Measurements from ENCODE around the gene CDK7. TPM values are rescaled to one million over a fixed set of nuclear protein-coding genes. Genes with fewer than 3 reads are reported as not detected.
A peak's percentile ranks its signal among the peaks of the same experiment; 100 is the strongest.

Gene CDK7
- 10 to 100 TPM; 27.5 to 29.1 TPM for total RNA-seq

DNA sequence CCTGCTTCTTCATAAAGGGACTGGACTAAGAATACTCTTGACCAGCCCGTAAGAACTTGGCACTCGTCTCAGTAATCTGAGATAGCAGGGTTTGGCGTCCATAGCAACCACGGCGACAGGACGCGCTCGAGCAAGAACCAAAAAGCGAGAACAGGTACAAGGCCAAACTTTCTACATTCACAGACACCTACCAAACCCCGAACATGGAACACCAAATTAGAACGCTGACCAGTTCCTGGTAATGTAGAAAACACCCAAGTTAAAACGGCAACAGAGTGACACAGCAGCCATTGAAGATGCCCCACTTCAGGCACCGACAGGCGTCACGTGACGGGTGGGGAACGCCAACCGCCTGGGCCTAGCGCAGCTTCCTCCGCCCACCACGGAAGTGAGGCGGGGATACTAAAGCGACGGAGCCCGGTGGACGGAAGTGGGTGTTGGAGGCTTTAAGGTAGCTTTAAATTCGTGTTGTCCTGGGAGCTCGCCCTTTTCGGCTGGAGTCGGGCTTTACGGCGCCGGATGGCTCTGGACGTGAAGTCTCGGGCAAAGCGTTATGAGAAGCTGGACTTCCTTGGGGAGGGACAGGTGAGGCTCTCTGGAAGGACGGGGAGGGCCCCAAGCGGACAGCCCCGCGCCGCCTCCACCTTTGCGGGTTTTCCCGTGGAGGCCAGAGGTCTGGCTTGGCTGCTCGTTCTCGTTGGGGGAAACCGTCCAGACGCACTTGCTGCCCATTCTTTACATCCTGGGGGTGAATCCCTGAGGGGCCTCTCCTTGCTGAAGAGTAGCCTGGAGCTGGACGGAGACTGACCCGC is at the start of gene CDK7:
Gene CDK7 (plus strand): TSS at position 430 of the 812 bp plus-strand sequence. CDS start 90 bp downstream, at position 520.
- Mint-ChIP-seq H3K27me3 (no peaks in the 10 kb centered on the region), H3K4me1 (peaks cover 32% of the 10 kb centered on the region), H3K36me3 (peaks cover 17% of the 10 kb centered on the region), H3K9me3 (ENCODE audit: low read depth) (no peaks in the 10 kb centered on the region), H3K27ac (peak within 1 kb of the TSS; percentile 82), H3K4me3 (peak within 1 kb of the TSS; percentile 90)
- DNase-seq (peak; percentile 97), ATAC-seq (peak; percentile 100)
- CTCF ChIA-PET: interaction anchor here (1.1 to 2.1 kb wide), 4 partner anchors 16 to 141 kb away, joined by 3 to 7 read pairs (median 4); partner anchors contain the start of gene SLC30A5

DNA sequence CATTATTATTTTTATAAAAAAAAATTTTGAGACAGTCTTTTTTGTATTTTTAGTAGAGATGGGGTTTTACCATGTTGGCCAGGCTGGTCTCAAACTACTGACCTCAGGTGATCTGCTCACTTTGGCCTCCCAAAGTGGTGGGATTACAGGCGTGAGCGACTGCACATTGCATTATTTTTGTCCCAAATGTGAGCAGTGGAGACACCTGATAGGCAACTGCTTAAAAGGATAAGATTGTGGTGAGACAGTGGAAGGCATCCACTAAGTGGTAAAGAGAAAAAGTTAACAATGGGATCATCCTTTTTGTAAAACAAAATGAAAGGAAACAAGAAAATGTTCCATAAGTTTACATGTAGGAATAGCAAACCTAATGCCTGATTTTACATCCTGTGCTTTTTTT is 47.3 kb upstream of the CDK7 start:
- Mint-ChIP-seq H3K36me3 (peaks cover 6% of the 10 kb centered on the region), H3K27ac (no peak overlapping the region), H3K27me3 (no peaks in the 10 kb centered on the region), H3K4me3 (no peak overlapping the region), H3K9me3 (ENCODE audit: low read depth) (no peaks in the 10 kb centered on the region), H3K4me1 (peaks cover 14% of the 10 kb centered on the region)
- DNase-seq (peak; percentile 2), ATAC-seq (no peak)
- CTCF ChIA-PET: no interaction called here

DNA sequence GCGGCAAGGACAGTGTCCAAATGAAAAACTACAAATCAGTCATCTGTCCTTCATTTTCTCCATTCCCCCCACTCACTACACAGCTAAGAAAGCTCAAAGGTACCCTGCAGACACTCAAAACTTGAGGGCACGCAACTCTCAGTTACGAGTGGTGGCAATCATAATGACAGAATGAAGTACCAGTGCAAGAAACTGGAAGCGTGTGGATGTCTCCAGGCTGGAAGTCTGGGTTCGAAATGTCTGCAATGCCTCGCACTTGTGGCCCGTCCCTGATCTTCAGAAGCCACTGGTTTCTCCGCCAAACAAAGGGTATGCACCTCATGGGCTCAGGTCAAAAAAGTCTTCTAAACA is 45.9 kb upstream of the CDK7 start:
- ATAC-seq (no peak), DNase-seq (no peak)
- H3K4me1 Mint-ChIP-seq: peaks cover 14% of the 10 kb centered on the region
- peaks cover 11% of the 10 kb centered on the region for H3K36me3 Mint-ChIP-seq
- H3K9me3 Mint-ChIP-seq (ENCODE audit: low read depth): no peaks in the 10 kb centered on the region
- peak overlapping the region; percentile 98 for H3K4me3 Mint-ChIP-seq
- no peaks in the 10 kb centered on the region for H3K27me3 Mint-ChIP-seq
- CTCF ChIA-PET: interaction anchor here (1.6 kb wide), 1 partner anchor 146 kb away, joined by 6 read pairs; no protein-coding TSS in a partner anchor
- H3K27ac Mint-ChIP-seq: peak overlapping the region; percentile 99

DNA sequence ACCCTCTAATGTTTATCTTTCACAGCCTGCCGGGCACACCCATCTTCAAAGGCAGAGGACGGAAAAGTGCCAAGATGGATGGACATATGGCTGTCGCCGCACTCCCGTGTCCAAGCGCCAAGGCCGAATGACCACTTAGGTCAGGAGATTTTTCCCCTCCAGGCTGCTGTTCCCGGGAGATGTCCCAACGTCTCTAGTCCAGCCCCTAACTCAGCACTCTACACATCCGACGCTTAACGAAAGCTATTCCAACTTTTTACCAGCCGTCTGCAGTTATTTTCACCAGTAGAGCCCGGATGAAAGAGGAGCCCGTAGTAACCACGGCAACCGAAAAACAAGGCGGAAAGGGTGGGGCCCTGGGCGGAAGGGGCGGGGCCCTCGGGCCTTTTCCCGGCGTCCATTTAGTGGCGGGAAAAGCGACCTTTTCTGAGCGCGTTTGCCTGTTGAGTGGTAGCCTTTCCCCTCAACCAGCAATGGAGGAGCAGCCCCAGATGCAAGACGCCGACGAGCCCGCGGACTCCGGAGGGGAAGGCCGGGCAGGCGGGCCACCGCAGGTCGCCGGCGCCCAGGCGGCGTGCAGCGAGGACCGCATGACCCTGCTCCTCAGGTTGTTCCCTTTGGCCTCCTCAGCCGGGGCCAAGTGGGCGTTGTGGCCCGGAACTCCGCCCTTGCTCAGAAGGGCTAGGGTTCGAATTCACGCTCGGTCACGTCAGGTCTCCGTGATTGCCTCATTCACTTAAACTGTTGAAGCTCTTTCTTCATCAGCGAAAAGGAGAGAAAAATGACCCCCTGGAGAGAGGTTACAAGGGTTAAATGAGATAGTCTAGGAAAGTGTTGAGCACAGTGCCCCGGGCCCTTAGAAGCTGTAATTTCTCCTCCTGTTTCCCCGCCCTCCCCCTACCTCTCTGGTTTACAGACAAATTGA is 45.3 kb upstream of the CDK7 start, which contains the start of gene CENPH:
Gene CENPH (plus strand): TSS at position 422 of the 925 bp plus-strand sequence. CDS start 52 bp downstream, at position 474.
- CTCF ChIA-PET: interaction anchor here (0.8 to 2.0 kb wide), 11 partner anchors 22 to 170 kb away, joined by 3 to 8 read pairs (median 3); partner anchors contain the start of gene CDK7
- Mint-ChIP-seq H3K27me3 (no peaks in the 10 kb centered on the region), H3K36me3 (peaks cover 14% of the 10 kb centered on the region), H3K9me3 (ENCODE audit: low read depth) (no peaks in the 10 kb centered on the region), H3K4me3 (peak within 1 kb of the TSS; percentile 98), H3K4me1 (peaks cover 14% of the 10 kb centered on the region), H3K27ac (peak within 1 kb of the TSS; percentile 99)
- peak; percentile 96 for DNase-seq
- ATAC-seq: peak; percentile 87

DNA sequence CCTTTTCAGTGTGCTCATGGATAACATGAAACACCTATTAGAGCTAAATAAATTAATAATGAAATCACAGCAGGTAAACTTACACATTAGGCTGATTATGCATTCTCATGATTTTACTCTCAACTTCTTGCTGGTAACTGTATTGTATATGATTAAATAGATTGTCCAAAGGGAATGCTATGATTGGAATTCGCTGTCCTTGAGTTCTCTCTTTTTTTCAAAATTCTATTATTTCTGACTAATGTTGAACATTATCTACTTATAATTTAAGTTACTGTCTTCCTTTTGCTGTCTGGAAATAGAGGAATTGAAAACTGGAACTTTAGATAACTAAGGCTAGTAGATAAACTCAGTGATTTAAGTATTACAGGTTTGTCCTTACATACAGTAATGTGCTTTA is 32.2 kb upstream of the CDK7 start:
- peaks cover 4% of the 10 kb centered on the region for H3K4me1 Mint-ChIP-seq
- H3K9me3 Mint-ChIP-seq (ENCODE audit: low read depth): no peaks in the 10 kb centered on the region
- no peaks in the 10 kb centered on the region for H3K27me3 Mint-ChIP-seq
- peaks cover 36% of the 10 kb centered on the region for H3K36me3 Mint-ChIP-seq
- ATAC-seq: no peak
- H3K4me3 Mint-ChIP-seq: no peak overlapping the region
- H3K27ac Mint-ChIP-seq: no peak overlapping the region
- CTCF ChIA-PET: no interaction called here
- DNase-seq: no peak

DNA sequence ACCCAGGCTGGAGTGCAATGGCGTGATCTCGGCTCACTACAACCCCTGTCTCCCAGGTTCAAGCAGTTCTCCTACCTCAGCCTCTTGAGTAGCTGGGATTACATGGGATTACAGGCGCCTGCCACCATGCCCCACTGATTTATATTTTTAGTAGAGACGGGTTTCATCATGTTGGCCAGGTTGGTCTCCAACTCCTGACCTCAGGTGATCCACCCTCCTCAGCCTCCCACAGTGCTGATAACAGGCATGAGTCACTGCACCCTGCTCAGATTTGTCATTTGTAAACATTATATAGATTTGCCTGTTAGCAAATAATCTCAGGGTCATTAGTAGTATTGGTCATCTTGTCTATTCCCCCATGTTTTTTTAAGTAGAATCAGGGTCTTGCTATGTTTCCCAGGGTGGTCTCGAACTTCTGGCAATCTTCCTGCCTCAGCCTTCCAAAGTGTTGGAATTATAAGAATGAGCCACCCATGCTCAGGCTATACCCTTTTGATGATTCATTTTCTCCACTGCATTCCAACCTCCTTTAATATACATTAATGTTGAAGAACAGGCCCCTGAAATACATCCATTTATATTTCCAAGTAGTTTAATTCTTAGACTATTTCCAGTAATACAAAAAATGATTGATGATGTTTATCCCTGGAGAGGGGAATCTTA is 28.0 kb upstream of the CDK7 start:
- CTCF ChIA-PET: no interaction called here
- no peaks in the 10 kb centered on the region for H3K27me3 Mint-ChIP-seq
- peaks cover 22% of the 10 kb centered on the region for H3K36me3 Mint-ChIP-seq
- H3K4me3 Mint-ChIP-seq: no peak overlapping the region
- no peak for DNase-seq
- ATAC-seq: no peak
- H3K9me3 Mint-ChIP-seq (ENCODE audit: low read depth): no peaks in the 10 kb centered on the region
- H3K27ac Mint-ChIP-seq: no peak overlapping the region
- H3K4me1 Mint-ChIP-seq: peaks cover 5% of the 10 kb centered on the region

DNA sequence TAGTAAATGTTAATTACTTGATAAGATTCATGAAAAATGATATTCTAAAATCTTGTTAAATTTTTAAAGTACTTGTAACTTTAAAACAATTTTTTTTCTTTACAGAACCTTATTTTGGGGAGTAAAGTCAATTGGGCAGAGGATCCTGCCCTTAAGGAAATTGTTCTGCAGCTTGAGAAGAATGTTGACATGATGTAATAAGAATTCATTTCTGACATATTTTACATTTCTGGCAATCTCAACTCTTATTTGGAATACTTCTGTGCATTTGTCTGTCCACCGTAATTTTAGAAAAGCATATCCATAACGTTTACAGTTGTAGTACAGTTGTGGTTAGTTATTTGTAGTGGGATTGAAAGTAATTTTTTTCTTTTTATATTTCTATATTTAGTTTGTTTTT is 25.1 kb upstream of the CDK7 start:
- H3K36me3 Mint-ChIP-seq: peaks cover 18% of the 10 kb centered on the region
- H3K4me1 Mint-ChIP-seq: peaks cover 9% of the 10 kb centered on the region
- DNase-seq (no peak), ATAC-seq (no peak)
- H3K27me3 Mint-ChIP-seq: no peaks in the 10 kb centered on the region
- CTCF ChIA-PET: interaction anchor here (1.3 kb wide), 1 partner anchor 10 kb away, joined by 3 read pairs; no protein-coding TSS in a partner anchor
- no peaks in the 10 kb centered on the region for H3K9me3 Mint-ChIP-seq (ENCODE audit: low read depth)
- no peak overlapping the region for H3K4me3 Mint-ChIP-seq
- no peak overlapping the region for H3K27ac Mint-ChIP-seq

DNA sequence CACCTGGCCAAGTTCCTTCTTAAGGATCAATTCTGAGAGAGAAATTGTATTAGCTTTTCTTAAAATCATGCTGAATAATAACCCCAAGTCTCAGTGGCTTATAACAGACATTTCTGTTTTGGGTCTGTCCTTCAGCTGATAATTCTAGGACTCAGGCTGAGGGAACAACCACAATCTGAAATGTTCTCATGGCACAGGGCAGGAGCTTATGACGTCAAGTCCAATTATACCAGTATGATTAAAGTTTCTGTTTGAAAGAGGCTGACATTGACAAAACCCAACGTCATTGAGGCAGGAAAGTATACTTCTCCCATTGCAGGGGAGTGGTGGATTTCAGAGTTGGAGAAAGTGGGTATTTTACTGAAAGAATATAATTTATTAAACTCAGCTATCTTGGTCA is 23.5 kb upstream of the CDK7 start:
- CTCF ChIA-PET: interaction anchor here (1.2 to 1.4 kb wide), 3 partner anchors 11 to 21 kb away, joined by 3 to 4 read pairs (median 3); partner anchors contain the start of gene CENPH
- H3K36me3 Mint-ChIP-seq: peaks cover 22% of the 10 kb centered on the region
- DNase-seq: no peak
- peaks cover 12% of the 10 kb centered on the region for H3K4me1 Mint-ChIP-seq
- no peak overlapping the region for H3K27ac Mint-ChIP-seq
- H3K9me3 Mint-ChIP-seq (ENCODE audit: low read depth): no peaks in the 10 kb centered on the region
- no peak overlapping the region for H3K4me3 Mint-ChIP-seq
- no peak for ATAC-seq
- H3K27me3 Mint-ChIP-seq: no peaks in the 10 kb centered on the region

DNA sequence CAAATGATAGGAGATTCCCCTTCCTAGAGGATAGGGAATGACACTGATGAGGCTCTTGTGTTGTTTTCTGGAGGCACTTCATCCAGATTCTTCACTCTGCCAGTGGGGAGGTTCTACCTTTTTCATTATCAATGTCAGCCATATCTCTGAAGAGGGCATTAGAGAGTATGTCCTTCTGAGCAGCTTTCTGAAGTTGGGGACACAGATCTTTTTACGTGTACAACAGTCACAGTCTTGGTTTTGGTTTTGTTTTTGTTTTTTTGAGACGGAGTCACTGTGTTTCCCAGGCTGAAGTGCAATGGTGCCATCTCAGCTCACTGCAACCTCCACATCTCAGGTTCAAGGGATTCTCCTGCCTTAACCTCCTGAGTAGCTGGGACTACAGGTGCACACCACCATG is 22.7 kb upstream of the CDK7 start:
- peaks cover 19% of the 10 kb centered on the region for H3K36me3 Mint-ChIP-seq
- CTCF ChIA-PET: no interaction called here
- peaks cover 13% of the 10 kb centered on the region for H3K4me1 Mint-ChIP-seq
- H3K4me3 Mint-ChIP-seq: peak overlapping the region; percentile 47
- ATAC-seq (peak; percentile 80), DNase-seq (no peak)
- H3K27ac Mint-ChIP-seq: peak overlapping the region; percentile 85
- no peaks in the 10 kb centered on the region for H3K27me3 Mint-ChIP-seq
- no peaks in the 10 kb centered on the region for H3K9me3 Mint-ChIP-seq (ENCODE audit: low read depth)

DNA sequence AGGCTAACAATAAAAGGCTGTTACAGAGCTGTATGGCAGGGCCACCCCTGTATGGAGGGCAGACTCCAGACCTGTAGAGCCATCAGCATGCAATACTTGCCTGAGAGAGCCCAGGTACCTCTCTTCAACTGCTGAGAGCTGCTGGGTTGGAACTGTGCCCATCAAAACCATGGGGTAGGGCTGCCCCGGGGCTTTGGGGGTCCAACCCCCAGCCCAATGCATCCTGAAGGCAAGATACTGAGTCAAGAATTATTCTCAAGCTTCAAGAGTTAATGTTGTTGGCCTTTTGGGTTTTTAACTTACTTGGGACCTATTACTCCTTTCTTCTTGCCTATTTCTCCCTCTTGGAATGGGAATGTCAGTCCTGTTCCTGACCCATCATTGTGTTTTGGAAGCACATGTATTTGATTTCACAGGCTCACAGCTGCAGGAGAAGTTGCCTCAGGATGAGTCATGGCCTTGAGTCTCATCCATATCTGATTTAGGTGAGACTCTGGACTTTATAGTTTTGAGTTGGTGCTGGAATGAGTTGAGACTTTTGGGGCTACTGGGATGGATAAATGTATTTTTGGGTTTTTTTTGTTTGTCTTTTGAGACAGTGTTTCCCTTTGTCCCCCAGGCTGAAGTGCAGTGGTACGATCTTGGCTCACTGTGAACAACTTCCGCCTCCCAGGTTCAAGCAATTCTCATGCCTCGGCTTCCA is 21.0 kb upstream of the CDK7 start:
- H3K36me3 Mint-ChIP-seq: peaks cover 16% of the 10 kb centered on the region
- CTCF ChIA-PET: no interaction called here

DNA sequence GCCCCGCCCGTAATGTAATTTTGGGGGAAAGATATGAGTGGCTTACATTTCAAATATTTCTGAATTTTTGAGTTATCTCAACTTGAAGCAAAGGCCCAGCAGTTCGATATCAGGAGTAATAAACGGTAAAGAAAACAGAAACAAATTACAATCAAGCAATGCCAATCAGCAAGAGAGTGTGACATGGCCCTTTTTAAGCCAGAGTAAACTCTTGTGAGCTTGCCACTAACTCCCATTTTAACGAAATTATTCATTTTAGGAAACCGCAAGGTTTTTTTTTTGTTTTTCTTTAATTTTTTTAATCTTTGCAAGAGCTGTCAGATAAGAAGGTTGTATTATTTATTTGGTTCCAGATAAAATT is 17.6 kb upstream of the CDK7 start:
- H3K27me3 Mint-ChIP-seq: no peaks in the 10 kb centered on the region
- CTCF ChIA-PET: interaction anchor here (1.5 to 2.1 kb wide), 2 partner anchors 27 to 124 kb away, joined by 4 to 8 read pairs; partner anchors contain the start of genes CENPH and SLC30A5
- peak overlapping the region; percentile 97 for H3K27ac Mint-ChIP-seq
- ATAC-seq: no peak
- peaks cover 19% of the 10 kb centered on the region for H3K4me1 Mint-ChIP-seq
- peak overlapping the region; percentile 98 for H3K4me3 Mint-ChIP-seq
- H3K9me3 Mint-ChIP-seq (ENCODE audit: low read depth): no peaks in the 10 kb centered on the region
- DNase-seq: no peak
- H3K36me3 Mint-ChIP-seq: peaks cover 15% of the 10 kb centered on the region

More for the DNA sequence above, 21.0 kb upstream of the CDK7 start:
- Mint-ChIP-seq H3K4me1 (peaks cover 18% of the 10 kb centered on the region), H3K9me3 (ENCODE audit: low read depth) (no peaks in the 10 kb centered on the region), H3K27ac (no peak overlapping the region), H3K27me3 (no peaks in the 10 kb centered on the region), H3K4me3 (no peak overlapping the region)
- ATAC-seq (no peak), DNase-seq (no peak)
